PC-9 (cell line): Measurements from ENCODE around the gene FILIP1L. TPM values are rescaled to one million over a fixed set of nuclear protein-coding genes. Genes with fewer than 3 reads are reported as not detected.

ENCODE experiments used
- BruUV-seq: library from RNA; stranded (reverse); fragments of 400-500 nt; replicated peaks from 2 replicates; lab custom pipeline; 2021; lab: Mats Ljungman, UMichigan
- CTCF ChIA-PET: fragments of 300-600 bp; sonication (Branson Sonifier 250); formaldehyde crosslinking; loops from one replicate; lab custom pipeline; 2022; ENCODE audit warnings: antibody characterized with exemption; lab: Charles Lee
- POLR2A ChIA-PET: fragments of 300-600 bp; sonication (Branson Sonifier 250); formaldehyde crosslinking; loops from one replicate; lab custom pipeline; 2022; ENCODE audit warnings: antibody characterized with exemption; ENCODE audit not compliant: unreplicated experiment; lab: Charles Lee
- DNase-seq, 2 experiments: peaks; one replicate each; pipeline versions ENCODE4 v3.0.0 to v3.0.0-alpha.2; 2015 to 2022; ENCODE audit warnings: mixed read lengths in 1 of 2
- H2AFZ ChIP-seq: fragments of 200-600 bp; sonication (generic); 2 replicates; pipeline ENCODE4 v1.8.1; 2017; ENCODE audit warnings: antibody characterized with exemption
- H3F3A ChIP-seq: fragments of 200-600 bp; sonication (generic); 2 replicates; pipeline ENCODE4 v1.8.1; 2017; ENCODE audit warnings: antibody characterized with exemption, mild to moderate bottlenecking, low read depth; ENCODE audit not compliant: insufficient read depth
- H3K27ac ChIP-seq: fragments of 200-600 bp; sonication (generic); 2 replicates; pipeline ENCODE4 v1.6.1; 2016; ENCODE audit warnings: mixed run types
- H3K27me3 ChIP-seq: fragments of 200-600 bp; sonication (generic); 2 replicates; pipeline ENCODE4 v1.6.1; 2016; ENCODE audit warnings: low read depth, mixed run types; ENCODE audit not compliant: insufficient read depth
- H3K36me3 ChIP-seq: fragments of 200-600 bp; sonication (generic); 2 replicates; pipeline ENCODE4 v1.6.1; 2016; ENCODE audit warnings: low read depth, mixed run types
- H3K4me1 ChIP-seq: fragments of 200-600 bp; sonication (generic); replicated peaks from 2 replicates; pipeline ENCODE4 v1.6.1; 2016; ENCODE audit warnings: mixed run types; ENCODE audit not compliant: insufficient read depth
- H3K4me2 ChIP-seq: fragments of 200-600 bp; sonication (generic); 2 replicates; pipeline ENCODE4 v1.6.1; 2017; ENCODE audit warnings: mixed run types
- H3K4me3 ChIP-seq: fragments of 200-600 bp; sonication (generic); 2 replicates; pipeline ENCODE4 v1.6.1; 2016; ENCODE audit warnings: mixed run types
- H3K79me2 ChIP-seq: fragments of 200-600 bp; sonication (generic); 2 replicates; pipeline ENCODE4 v1.6.1; 2017; ENCODE audit warnings: low read depth, mixed run types
- H3K9me2 ChIP-seq: fragments of 200-600 bp; sonication (generic); 2 replicates; pipeline ENCODE4 v1.8.1; 2017; ENCODE audit warnings: mild to moderate bottlenecking; ENCODE audit not compliant: insufficient read depth
- H3K9me3 ChIP-seq: fragments of 200-600 bp; sonication (generic); 2 replicates; pipeline ENCODE4 v1.8.1; 2016; ENCODE audit warnings: low read depth; ENCODE audit not compliant: insufficient read depth
- H4K20me1 ChIP-seq: fragments of 200-600 bp; sonication (generic); 2 replicates; pipeline ENCODE4 v1.8.1; 2017; ENCODE audit not compliant: insufficient read depth
- CTCF ChIP-seq: fragments of 200-600 bp; sonication (generic); conservative IDR thresholded peaks from 2 replicates; pipeline ENCODE4 v1.6.1; 2017; ENCODE audit warnings: mixed run types, antibody characterized with exemption, mild to moderate bottlenecking, moderate library complexity
- EZH2 ChIP-seq: fragments of 200-600 bp; sonication (generic); IDR thresholded peaks from 2 replicates; pipeline ENCODE4 v1.8.0; 2017; ENCODE audit warnings: antibody characterized with exemption, low read depth
- intact Hi-C: fragments of 100-400 bp; cut with micrococcal nuclease; formaldehyde crosslinking; loops from one replicate; pipeline ENCODE4 v1.10.0; 2022; ENCODE audit not compliant: unreplicated experiment
- total RNA-seq: library from RNA; stranded (reverse); gene quantifications from 2 replicates; pipeline ENCODE4 v1.2.3, GENCODE V29; 2021

Gene FILIP1L
- total RNA-seq, 1 experiment from 2014 or later: 16.8 TPM

- Histone ChIP-seq H3F3A (no peaks in the 10 kb centered on the region), H2AFZ (no peak overlapping the region), H3K9me2 (no peaks in the 10 kb centered on the region), H3K4me3 (no peak overlapping the region), H3K4me1 (no peaks in the 10 kb centered on the region), H3K9me3 (no peaks in the 10 kb centered on the region), H3K27me3 (no peaks in the 10 kb centered on the region), H3K4me2 (no peak overlapping the region), H4K20me1 (no peaks in the 10 kb centered on the region), H3K79me2 (peaks cover 36% of the 10 kb centered on the region), H3K27ac (no peak overlapping the region), H3K36me3 (peaks cover 19% of the 10 kb centered on the region)
- no TSS peak for BruUV-seq
- no peak for TF ChIP-seq CTCF
- TF ChIP-seq EZH2: no peak
- no peak for DNase-seq
- ChIA-PET CTCF (no interaction called here), POLR2A (no interaction called here)
- intact Hi-C loops: no loop called here
These were observed 261.4 kb downstream of the FILIP1L start for GRCh38 chr3:99852851-99853250.

DNA sequence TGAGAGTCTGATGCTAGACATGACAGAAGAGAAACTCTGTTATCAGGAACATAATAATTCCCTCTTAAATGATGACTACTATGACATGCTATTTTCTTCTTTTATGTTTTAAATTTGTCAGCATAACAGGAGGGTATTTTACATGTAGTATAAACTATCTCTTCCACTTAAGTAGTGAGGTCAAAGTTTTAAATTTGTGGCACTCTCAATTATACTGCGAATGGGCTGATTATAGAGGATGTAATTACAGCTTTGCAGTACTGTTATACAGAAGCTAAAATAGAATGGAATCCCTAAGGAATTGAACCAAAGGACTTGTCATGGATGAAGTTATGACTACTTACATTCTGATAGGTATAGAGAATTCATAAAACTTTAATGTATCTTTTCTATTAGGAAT lies 262.3 kb downstream of the FILIP1L start:
- TF ChIP-seq CTCF: no peak
- TF ChIP-seq EZH2: no peak
- no peak for DNase-seq
- Histone ChIP-seq H4K20me1 (no peaks in the 10 kb centered on the region), H2AFZ (no peak overlapping the region), H3K79me2 (peaks cover 44% of the 10 kb centered on the region), H3K4me1 (no peaks in the 10 kb centered on the region), H3K9me3 (no peaks in the 10 kb centered on the region), H3F3A (no peaks in the 10 kb centered on the region; the same call in 1 of the 2 replicates), H3K9me2 (no peaks in the 10 kb centered on the region), H3K4me3 (no peak overlapping the region), H3K4me2 (no peak overlapping the region), H3K27me3 (no peaks in the 10 kb centered on the region), H3K36me3 (peaks cover 21% of the 10 kb centered on the region), H3K27ac (no peak overlapping the region)
- ChIA-PET POLR2A (no interaction called here), CTCF (no interaction called here)
- no TSS peak for BruUV-seq
- intact Hi-C loops: no loop called here

GRCh38 chr3:99850608-99851007 lies 263.7 kb downstream of the FILIP1L start:
- BruUV-seq: no TSS peak
- no peak for DNase-seq
- Histone ChIP-seq H3K27me3 (no peaks in the 10 kb centered on the region), H3K4me2 (no peak overlapping the region), H3K9me2 (no peaks in the 10 kb centered on the region), H3F3A (peaks cover 4% of the 10 kb centered on the region; the same call in 1 of the 2 replicates), H3K79me2 (peaks cover 55% of the 10 kb centered on the region), H3K27ac (no peak overlapping the region), H3K36me3 (peaks cover 17% of the 10 kb centered on the region; the same call in 1 of the 2 replicates), H2AFZ (no peak overlapping the region), H4K20me1 (no peaks in the 10 kb centered on the region), H3K4me1 (peaks cover 13% of the 10 kb centered on the region), H3K9me3 (no peaks in the 10 kb centered on the region), H3K4me3 (no peak overlapping the region)
- TF ChIP-seq CTCF (no peak), EZH2 (no peak)
- POLR2A ChIA-PET: interaction anchor here (0.6 to 0.7 kb wide), 3 partner anchors 40 to 191 kb away, joined by 3 to 5 read pairs (median 5); no protein-coding TSS in a partner anchor
- CTCF ChIA-PET: interaction anchor here (1.1 kb wide), 1 partner anchor 9 kb away, joined by 4 read pairs; no protein-coding TSS in a partner anchor
- intact Hi-C loops: no loop called here
